Measurements from ENCODE around the gene ABR.

The ABR gene

GRCh38 chr17:1005361-1005946 is 174.3 kb downstream of the ABR start:
- in situ Hi-C loops (cut with MboI; ENCODE audit: low pct_unique_long_range_greater_than_20kb, low sequenced_read_pairs, unreplicated experiment), result no loop called here
- TF ChIP-seq CTCF (IDR thresholded peaks at IDR 0.05; ENCODE audit: extremely low read depth, insufficient read depth, missing control alignments), result no peak
- DNase-seq (ENCODE audit: low spot score), result no peak

DNA sequence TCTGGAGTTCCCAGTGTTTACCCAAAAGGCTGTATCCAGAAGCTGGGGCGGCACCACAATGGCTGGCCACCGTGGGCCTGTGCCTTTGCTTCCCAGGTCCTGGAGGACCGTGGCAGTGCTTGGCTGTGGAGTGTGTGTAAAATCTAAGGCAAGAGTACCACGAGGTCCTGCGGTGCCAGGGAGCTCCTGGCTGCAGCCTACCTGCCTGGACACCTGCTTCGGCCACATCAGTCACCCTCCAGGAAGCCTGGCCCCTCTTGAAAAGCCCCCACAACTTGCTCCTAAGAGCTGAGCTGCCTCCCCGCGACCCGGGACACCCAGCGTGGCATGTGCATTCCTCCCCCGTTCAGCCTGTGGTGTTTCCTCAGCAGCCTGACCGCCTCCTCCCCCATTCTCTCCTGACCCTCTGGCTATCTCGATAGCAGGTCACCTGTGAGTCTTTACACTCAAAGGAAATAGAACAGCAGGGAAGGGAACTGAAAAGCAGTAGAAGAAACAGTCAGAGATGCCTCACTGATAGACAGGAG is 174.9 kb downstream of the ABR start:
- DNase-seq (ENCODE audit: low spot score), result no peak
- in situ Hi-C loops (cut with MboI; ENCODE audit: low pct_unique_long_range_greater_than_20kb, low sequenced_read_pairs, unreplicated experiment), result no loop called here
- TF ChIP-seq CTCF (IDR thresholded peaks at IDR 0.05; ENCODE audit: extremely low read depth, insufficient read depth, missing control alignments), result no peak

GRCh38 chr17:1003972-1004768 is 175.6 kb downstream of the ABR start:
- no peak for TF ChIP-seq CTCF (IDR thresholded peaks at IDR 0.05; ENCODE audit: extremely low read depth, insufficient read depth, missing control alignments)
- no peak for DNase-seq (ENCODE audit: low spot score)
- in situ Hi-C loops (cut with MboI; ENCODE audit: low pct_unique_long_range_greater_than_20kb, low sequenced_read_pairs, unreplicated experiment), result no loop called here

DNA sequence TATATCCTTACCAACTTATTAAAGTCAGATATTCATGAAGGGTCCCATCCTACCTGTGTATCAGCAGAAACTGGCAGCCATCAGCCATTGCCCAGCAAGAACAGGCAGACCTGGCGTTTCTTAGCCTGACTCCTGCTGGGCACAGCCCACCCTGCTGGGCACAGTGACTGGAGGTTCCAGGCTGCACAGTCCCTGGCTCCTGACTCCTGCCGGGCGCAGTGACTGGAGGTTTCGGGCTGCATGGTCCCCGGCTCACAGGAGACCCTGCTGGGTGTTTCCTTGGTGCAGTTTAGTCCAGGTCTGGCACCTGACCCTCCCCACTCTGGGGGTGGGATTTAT is 176.2 kb downstream of the ABR start:
- in situ Hi-C loops (cut with MboI; ENCODE audit: low pct_unique_long_range_greater_than_20kb, low sequenced_read_pairs, unreplicated experiment), result no loop called here
- no peak for TF ChIP-seq CTCF (IDR thresholded peaks at IDR 0.05; ENCODE audit: extremely low read depth, insufficient read depth, missing control alignments)
- no peak for DNase-seq (ENCODE audit: low spot score)

DNA sequence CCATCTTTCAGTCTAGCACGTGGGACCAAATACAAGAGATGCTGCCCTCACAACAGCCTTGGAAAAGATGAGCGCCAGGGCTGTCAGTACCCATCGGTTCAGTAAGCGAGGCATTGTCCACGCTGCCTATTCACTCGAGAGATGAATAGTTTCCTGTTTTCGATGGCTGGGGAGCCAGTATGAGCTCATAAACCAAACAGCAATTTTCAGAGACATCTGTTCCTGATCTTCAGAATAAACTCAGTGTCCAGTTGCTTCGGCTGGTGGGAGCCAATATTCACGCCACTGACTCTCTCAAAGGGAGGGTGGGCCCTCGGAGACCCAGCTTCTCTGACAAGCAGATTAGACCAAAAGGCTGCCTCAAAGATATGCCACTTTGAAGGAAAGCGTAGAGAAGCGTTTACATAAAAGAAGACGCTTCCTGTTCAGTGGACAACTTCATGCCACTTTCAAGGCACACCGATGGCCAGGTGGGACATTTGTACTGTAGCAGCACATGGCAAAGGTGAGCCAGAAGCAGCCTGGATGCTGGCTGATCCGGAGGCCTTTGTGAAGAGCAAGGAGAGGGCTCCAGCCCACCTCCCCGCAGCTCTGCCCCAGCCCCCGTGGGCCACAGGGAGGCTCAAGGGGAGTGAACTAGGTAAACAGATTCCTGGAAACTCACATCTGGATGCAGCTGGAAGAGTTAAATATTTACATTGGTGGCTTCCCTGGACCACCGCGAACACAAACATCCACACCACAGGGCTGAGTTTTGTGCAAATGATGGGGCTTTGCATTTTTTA is 176.8 kb downstream of the ABR start:
- no peak for TF ChIP-seq CTCF (IDR thresholded peaks at IDR 0.05; ENCODE audit: extremely low read depth, insufficient read depth, missing control alignments)
- in situ Hi-C loops (cut with MboI; ENCODE audit: low pct_unique_long_range_greater_than_20kb, low sequenced_read_pairs, unreplicated experiment), result no loop called here
- no peak for DNase-seq (ENCODE audit: low spot score)

- TF ChIP-seq CTCF (IDR thresholded peaks at IDR 0.05; ENCODE audit: extremely low read depth, insufficient read depth, missing control alignments), result no peak
- DNase-seq (ENCODE audit: low spot score), result no peak
- in situ Hi-C loops (cut with MboI; ENCODE audit: low pct_unique_long_range_greater_than_20kb, low sequenced_read_pairs, unreplicated experiment), result no loop called here
Observed at GRCh38 chr17:1002412-1002753, 177.4 kb downstream of the ABR start.

All from GM13977 (cell line).